Choroid plexus epithelial cell (primary cell): ENCODE data around the gene AOPEP.

ENCODE experiments used
- DNase-seq: peaks from one replicate; pipeline ENCODE4 v3.0.0-alpha.2; 2010; ENCODE audit warnings: low read depth
- H3K4me3 ChIP-seq: 2 replicates; pipeline ENCODE4 v1.5.1; 2011; ENCODE audit warnings: low read depth, mild to moderate bottlenecking, control low read depth, low read length, moderate library complexity
- TF ChIP-seq, protein P1 (sequence below): conservative IDR thresholded peaks from 2 replicates; pipeline ENCODE4 v1.5.1; 2011; ENCODE audit warnings: low read depth, mild to moderate bottlenecking, control low read depth, inconsistent platforms, low read length, moderate library complexity

AOPEP gene

GRCh38 chr9:94993821-94994165 lies 267.3 kb downstream of the AOPEP start:
- TF ChIP-seq, protein P1, sequence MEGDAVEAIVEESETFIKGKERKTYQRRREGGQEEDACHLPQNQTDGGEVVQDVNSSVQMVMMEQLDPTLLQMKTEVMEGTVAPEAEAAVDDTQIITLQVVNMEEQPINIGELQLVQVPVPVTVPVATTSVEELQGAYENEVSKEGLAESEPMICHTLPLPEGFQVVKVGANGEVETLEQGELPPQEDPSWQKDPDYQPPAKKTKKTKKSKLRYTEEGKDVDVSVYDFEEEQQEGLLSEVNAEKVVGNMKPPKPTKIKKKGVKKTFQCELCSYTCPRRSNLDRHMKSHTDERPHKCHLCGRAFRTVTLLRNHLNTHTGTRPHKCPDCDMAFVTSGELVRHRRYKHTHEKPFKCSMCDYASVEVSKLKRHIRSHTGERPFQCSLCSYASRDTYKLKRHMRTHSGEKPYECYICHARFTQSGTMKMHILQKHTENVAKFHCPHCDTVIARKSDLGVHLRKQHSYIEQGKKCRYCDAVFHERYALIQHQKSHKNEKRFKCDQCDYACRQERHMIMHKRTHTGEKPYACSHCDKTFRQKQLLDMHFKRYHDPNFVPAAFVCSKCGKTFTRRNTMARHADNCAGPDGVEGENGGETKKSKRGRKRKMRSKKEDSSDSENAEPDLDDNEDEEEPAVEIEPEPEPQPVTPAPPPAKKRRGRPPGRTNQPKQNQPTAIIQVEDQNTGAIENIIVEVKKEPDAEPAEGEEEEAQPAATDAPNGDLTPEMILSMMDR: no peak
- no peak overlapping the region for H3K4me3 ChIP-seq
- DNase-seq: no peak

- H3K4me3 ChIP-seq: no peak overlapping the region
- TF ChIP-seq, protein P1: no peak
- DNase-seq: no peak
Measured at GRCh38 chr9:94995048-94995693, 268.7 kb downstream of the AOPEP start.

GRCh38 chr9:94996641-94997040 lies 270.1 kb downstream of the AOPEP start:
- DNase-seq: no peak
- TF ChIP-seq, protein P1: no peak
- no peak overlapping the region for H3K4me3 ChIP-seq

- DNase-seq: no peak
- no peak overlapping the region for H3K4me3 ChIP-seq
- TF ChIP-seq, protein P1: no peak
Measured at GRCh38 chr9:94997727-94998126, 271.2 kb downstream of the AOPEP start.

DNA sequence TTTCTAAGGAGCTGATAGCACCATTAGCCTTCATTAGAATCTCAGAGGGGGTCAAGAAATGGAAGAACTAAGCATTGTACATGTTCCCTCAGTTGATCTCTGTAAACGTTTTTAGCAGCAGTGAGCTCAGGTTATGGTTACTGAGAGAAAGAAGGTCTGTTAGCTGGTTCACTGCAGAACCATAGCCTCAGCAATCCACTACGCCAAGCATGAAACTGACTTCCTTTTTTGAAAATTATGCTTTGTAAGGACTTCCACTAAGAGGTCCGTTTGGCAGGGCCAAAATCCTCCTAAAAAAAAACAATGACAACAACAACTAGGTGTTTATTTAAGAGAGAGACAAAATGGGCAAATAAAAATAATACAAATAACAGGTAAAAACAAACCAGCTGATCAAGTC lies 273.3 kb downstream of the AOPEP start:
- no peak overlapping the region for H3K4me3 ChIP-seq
- TF ChIP-seq, protein P1: no peak
- DNase-seq: no peak

DNA sequence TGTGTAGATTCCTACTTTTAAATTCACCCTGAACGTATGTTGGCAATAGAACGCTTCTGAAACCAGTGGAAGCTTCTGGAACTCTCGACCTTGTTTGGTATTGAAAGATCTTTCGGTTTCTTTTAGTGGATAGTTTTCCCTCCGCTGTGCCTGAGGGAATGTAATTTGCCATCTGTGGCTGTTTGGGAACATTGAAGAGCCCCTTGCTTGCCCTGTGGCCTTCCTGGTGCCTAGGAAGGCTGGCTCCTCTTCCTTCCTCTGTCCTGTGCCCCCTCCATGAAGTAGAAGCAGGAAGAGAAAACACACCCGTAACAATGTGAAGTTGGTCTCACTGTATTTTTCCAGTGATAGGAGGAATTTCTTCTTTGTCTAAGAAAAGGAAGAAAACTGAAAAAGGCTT lies 274.3 kb downstream of the AOPEP start:
- TF ChIP-seq, protein P1: no peak
- DNase-seq: no peak
- H3K4me3 ChIP-seq: no peak overlapping the region

DNA sequence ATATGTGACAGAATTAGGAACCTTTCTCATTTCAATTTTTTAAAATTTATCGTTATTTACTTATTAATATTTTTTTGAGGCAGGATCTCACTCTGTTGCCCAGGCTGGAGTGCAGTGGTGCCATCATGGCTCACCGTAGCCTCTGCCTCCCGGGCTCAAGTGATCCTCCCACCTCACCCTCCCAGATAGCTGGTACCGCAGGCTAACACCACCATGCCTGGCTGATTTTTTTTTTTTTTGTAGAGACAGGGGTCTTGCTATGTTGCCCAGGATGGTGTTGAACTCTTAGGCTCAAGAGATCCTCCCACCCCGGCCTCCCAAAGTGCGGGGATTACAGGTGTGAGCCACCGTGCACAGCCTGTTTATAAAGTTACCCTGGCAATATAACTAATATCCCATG lies 275.2 kb downstream of the AOPEP start:
- TF ChIP-seq, protein P1: no peak
- DNase-seq: no peak
- H3K4me3 ChIP-seq: no peak overlapping the region
